ENCODE measurements around the gene UFD1. TPM values are rescaled to one million over a fixed set of nuclear protein-coding genes. Genes with fewer than 3 reads are reported as not detected.

Gene UFD1, protein sequence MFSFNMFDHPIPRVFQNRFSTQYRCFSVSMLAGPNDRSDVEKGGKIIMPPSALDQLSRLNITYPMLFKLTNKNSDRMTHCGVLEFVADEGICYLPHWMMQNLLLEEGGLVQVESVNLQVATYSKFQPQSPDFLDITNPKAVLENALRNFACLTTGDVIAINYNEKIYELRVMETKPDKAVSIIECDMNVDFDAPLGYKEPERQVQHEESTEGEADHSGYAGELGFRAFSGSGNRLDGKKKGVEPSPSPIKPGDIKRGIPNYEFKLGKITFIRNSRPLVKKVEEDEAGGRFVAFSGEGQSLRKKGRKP
- 41.8 TPM for total RNA-seq
- long read RNA-seq, full-length matches to known transcripts = 58 of 74 reads
- long read RNA-seq, partial matches to known transcripts = 0 of 74 reads
- long read RNA-seq, other reads (novel, unspliced or antisense) = 16 of 74 reads

DNA sequence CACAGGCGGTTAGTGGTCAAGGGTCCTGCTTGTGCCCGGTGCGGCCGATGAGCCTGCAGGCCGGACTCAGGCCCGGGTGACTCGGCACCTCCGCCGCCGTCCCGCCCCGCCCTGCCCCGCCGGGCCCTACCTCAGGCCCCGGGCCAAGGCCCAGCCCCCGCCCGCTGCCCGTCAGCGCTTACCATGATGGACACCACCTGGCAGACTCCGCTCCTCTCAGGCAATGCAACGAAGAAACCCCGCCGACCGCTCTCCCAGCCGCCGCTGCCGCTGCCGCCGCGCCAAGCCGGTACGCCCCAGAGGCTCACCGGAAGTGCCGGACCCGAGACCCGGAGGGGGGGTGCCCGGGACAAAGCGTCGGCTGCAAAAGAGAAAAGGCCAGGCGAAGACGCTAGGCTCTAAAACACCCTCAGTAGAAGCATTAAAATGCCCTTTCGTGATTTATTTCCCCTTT, at the start of gene UFD1:
TSS of gene UFD1 (minus strand) at position 293 of the 454 bp plus-strand sequence. CDS start at position 185, 108 bp downstream.
- Histone ChIP-seq H3K4me1 (peaks cover 44% of the 10 kb centered on the region), H3K9me3 (replicated peaks) (no peaks in the 10 kb centered on the region), H3K27ac (replicated peaks) (peak within 1 kb of the TSS; percentile 98), H3K4me3 (peak within 1 kb of the TSS; percentile 90), H3K36me3 (peaks cover 18% of the 10 kb centered on the region), H3K27me3 (ENCODE audit: low read depth) (no peaks in the 10 kb centered on the region)
- DNase-seq = peak; percentile 85
- intact Hi-C loops (cut with micrococcal nuclease) = no loop called here
- TF ChIP-seq, protein P1, sequence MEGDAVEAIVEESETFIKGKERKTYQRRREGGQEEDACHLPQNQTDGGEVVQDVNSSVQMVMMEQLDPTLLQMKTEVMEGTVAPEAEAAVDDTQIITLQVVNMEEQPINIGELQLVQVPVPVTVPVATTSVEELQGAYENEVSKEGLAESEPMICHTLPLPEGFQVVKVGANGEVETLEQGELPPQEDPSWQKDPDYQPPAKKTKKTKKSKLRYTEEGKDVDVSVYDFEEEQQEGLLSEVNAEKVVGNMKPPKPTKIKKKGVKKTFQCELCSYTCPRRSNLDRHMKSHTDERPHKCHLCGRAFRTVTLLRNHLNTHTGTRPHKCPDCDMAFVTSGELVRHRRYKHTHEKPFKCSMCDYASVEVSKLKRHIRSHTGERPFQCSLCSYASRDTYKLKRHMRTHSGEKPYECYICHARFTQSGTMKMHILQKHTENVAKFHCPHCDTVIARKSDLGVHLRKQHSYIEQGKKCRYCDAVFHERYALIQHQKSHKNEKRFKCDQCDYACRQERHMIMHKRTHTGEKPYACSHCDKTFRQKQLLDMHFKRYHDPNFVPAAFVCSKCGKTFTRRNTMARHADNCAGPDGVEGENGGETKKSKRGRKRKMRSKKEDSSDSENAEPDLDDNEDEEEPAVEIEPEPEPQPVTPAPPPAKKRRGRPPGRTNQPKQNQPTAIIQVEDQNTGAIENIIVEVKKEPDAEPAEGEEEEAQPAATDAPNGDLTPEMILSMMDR (IDR thresholded peaks at IDR 0.05; ENCODE audit: borderline replicate concordance) = no peak

DNA sequence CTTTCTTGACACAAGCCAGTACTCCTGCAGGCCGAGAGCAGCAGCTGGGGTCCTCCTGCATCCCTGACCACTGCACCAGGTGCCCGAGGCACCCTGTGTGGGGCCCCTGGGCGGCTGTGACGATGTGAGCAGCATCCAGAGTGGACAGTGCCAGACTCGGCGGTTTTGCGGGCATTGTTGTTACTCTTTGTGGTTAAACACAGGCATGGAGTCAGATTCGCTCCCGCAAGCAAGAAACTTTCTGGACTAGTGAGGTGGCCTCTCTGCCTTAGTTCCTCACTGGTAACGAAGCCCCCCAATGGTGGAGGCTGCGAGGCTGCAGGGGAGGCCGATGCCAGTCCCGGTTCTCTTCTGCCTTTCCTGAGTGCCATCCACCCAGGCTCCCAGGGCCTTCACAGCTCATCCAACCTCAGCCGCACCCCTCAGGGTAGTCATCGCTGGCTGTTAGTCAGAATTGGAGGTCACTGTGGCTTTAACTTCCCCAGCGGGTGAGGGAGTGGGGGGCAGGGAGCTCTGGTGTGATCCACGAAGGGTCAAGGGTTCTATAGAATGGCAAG, 48.9 kb upstream of the UFD1 start:
- Histone ChIP-seq H3K9me3 (replicated peaks) (no peaks in the 10 kb centered on the region), H3K27me3 (ENCODE audit: low read depth) (peaks cover 30% of the 10 kb centered on the region), H3K4me1 (peaks cover 51% of the 10 kb centered on the region), H3K36me3 (no peaks in the 10 kb centered on the region), H3K4me3 (no peak overlapping the region), H3K27ac (replicated peaks) (peak overlapping the region; percentile 95)
- TF ChIP-seq, protein P1 (IDR thresholded peaks at IDR 0.05; ENCODE audit: borderline replicate concordance) = no peak
- no peak for DNase-seq
- intact Hi-C loops (cut with micrococcal nuclease) = no loop called here

DNA sequence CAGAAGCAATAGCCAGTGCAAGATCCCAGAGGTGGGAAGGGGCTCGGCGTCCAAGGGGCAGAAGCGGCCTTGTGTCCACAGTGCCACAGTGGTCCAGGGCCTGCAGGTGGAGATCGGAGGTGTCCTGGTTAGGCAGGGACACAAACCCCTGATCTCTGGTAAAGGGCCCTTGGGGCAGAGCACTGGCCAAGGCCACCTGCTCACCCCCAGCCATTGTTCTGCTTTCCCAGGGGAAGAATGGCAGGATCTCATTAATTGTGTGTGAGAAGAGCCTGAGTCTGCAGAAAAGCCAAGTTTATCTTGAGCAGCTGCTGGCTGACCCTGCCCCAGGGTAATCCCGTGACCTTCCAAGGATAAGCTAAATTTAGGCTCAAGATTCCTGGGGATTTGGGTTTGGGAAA, 48.3 kb upstream of the UFD1 start:
- peaks cover 58% of the 10 kb centered on the region for H3K4me1 ChIP-seq
- peak overlapping the region; percentile 95 for H3K27ac ChIP-seq (replicated peaks)
- H3K4me3 ChIP-seq = no peak overlapping the region
- no peaks in the 10 kb centered on the region for H3K36me3 ChIP-seq
- intact Hi-C loops (cut with micrococcal nuclease) = no loop called here
- H3K27me3 ChIP-seq (ENCODE audit: low read depth) = peaks cover 35% of the 10 kb centered on the region
- H3K9me3 ChIP-seq (replicated peaks) = no peaks in the 10 kb centered on the region
- TF ChIP-seq, protein P1 (IDR thresholded peaks at IDR 0.05; ENCODE audit: borderline replicate concordance) = no peak
- no peak for DNase-seq

DNA sequence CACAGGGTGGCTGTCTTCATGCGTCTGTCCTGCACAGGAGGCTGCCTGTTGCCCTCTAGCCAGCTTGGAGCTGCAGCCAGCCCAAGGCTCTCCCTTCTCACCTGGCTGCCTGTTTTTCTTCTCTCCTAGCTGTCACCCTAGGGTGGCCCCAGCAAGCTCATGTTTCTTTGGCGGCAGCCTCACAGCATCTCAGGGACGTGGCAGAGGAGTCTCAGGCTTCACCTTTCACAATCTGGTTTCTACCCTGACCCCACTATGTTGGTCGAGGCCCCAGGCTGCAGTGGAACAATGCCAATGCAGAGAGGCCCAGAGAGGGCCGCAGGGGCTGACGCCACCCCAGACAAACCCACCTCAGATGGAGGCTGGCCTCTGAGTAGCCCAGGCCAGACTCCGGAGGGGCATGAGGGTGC, 47.7 kb upstream of the UFD1 start:
- Histone ChIP-seq H3K36me3 (no peaks in the 10 kb centered on the region), H3K27me3 (ENCODE audit: low read depth) (peaks cover 35% of the 10 kb centered on the region), H3K4me3 (no peak overlapping the region), H3K9me3 (replicated peaks) (no peaks in the 10 kb centered on the region), H3K27ac (replicated peaks) (peak overlapping the region; percentile 95), H3K4me1 (peaks cover 64% of the 10 kb centered on the region)
- intact Hi-C loops (cut with micrococcal nuclease) = no loop called here
- no peak for DNase-seq
- TF ChIP-seq, protein P1 (IDR thresholded peaks at IDR 0.05; ENCODE audit: borderline replicate concordance) = no peak

DNA sequence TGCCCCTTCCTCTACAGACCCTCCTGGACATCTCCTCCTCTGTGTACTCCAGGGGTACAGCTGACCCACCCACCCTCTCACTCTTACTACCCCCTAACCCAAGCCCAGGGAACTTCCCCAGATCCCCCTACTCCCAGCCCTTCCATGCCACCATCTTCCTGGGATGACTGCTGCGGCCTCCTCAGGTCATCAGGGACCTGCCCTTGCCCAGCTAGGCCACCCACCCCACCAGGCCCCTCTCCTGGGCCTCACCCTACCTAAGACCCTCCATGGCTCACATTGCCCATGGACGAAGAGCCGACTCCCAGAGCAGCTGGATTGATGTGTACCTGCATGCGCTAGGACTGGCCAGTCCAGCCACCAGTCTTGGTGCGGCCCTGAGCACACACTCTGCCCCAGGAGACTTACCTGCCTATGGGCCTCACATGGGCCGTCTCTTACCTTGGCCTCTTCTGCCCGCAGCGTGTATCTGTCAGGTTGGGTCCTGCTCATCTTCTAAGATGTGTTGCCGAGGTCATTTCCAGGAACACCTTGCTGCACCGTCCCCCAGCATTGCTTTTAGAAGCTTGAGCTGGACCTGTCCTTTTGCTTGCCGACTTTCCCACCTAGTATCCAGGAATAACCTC, 47.2 kb upstream of the UFD1 start:
- H3K36me3 ChIP-seq = no peaks in the 10 kb centered on the region
- H3K4me3 ChIP-seq = no peak overlapping the region
- H3K27ac ChIP-seq (replicated peaks) = peak overlapping the region; percentile 95
- H3K4me1 ChIP-seq = peaks cover 67% of the 10 kb centered on the region
- DNase-seq = no peak
- TF ChIP-seq, protein P1 (IDR thresholded peaks at IDR 0.05; ENCODE audit: borderline replicate concordance) = no peak
- H3K27me3 ChIP-seq (ENCODE audit: low read depth) = peaks cover 35% of the 10 kb centered on the region
- H3K9me3 ChIP-seq (replicated peaks) = no peaks in the 10 kb centered on the region
- intact Hi-C loops (cut with micrococcal nuclease) = no loop called here

Measured in left ventricle myocardium inferior (tissue), 1 donor.